MV-4-11 (cell line): ENCODE measurements around the gene CAPZA1.

Experiments used
- DNase-seq: peaks from one replicate; lab custom pipeline; 2025; lab: John Stamatoyannopoulos, UW

Gene CAPZA1

DNA sequence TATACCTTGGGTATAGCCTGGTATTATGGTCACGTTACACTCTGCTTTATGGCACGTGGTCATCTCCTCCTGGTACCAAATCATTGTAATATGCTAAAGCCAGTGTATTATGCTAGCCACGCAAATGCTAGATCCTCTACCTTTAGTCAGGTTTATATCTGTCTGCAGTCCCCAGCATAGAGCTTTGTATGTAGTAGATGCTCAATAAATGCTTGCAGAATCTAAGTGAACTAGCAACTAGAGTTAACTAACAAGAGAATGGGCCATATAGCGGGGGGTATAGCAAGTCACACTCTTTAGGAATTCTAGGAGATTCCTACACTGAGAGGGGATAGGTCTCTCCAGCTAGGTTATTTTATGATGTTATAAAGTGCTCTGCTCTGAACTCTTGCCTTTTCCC is 57.9 kb downstream of the CAPZA1 start:
- no peak for DNase-seq

DNA sequence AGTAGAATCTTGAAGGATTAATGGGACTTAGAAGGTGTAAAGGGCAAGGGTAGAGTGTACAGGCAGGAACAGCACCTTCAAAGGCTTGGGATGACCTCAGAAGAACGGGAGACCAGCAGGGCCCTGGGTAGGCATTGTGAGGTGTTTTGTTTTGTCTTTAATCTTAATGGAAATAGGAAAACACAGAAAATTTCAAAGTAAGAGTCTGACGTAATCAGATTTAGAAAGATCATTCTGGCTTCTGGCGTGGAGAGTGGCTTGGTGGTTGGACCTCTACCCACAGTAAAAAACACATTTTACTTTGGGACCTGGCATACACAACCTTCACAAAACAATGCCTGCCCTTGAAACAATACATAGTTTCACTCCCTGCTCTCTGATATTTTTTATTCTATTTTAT is 59.0 kb downstream of the CAPZA1 start:
- DNase-seq = no peak

DNA sequence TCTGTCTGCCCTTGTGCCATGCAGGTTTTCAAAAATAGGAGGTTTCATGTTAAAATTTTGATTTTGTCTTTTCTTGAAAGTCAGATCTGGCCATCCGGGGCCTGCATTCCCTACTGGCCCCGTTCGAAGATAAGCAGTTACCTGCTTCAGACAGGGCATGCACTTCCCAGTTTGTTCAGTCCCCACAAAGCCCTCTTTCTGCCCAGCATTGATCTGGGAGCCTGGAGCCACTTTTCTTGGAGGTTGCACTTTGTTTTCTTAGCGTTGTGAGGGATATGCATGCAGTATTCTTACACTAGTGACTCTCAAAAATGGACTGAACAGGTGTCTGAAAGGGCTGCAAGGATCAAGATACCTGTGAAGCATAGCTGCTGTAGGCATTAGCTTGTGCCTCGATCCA is 66.3 kb downstream of the CAPZA1 start:
- DNase-seq = no peak

GRCh38 chr1:112686417-112686816 is 66.8 kb downstream of the CAPZA1 start:
- DNase-seq = no peak

- DNase-seq = no peak
Measured at GRCh38 chr1:112686835-112687234, 67.2 kb downstream of the CAPZA1 start.

DNA sequence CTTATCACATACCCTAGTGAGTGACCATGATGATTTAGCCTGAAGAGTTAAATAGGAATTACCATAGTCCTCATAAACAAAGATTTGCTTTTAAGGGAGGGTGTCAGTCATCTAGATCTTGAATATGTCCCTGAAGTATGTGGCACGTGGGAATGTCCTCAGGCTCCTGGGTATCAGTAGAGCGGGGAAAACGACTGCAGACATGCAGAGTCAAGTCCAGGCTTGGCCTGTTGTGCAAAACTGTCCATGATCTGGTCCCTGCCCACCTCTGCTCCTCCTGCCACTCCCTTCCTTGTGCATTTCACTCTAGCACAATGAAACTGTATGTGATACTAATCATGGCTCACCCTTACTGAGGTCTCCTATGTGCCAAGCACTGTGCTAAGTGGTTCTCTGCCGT is 67.7 kb downstream of the CAPZA1 start:
- DNase-seq = no peak

DNA sequence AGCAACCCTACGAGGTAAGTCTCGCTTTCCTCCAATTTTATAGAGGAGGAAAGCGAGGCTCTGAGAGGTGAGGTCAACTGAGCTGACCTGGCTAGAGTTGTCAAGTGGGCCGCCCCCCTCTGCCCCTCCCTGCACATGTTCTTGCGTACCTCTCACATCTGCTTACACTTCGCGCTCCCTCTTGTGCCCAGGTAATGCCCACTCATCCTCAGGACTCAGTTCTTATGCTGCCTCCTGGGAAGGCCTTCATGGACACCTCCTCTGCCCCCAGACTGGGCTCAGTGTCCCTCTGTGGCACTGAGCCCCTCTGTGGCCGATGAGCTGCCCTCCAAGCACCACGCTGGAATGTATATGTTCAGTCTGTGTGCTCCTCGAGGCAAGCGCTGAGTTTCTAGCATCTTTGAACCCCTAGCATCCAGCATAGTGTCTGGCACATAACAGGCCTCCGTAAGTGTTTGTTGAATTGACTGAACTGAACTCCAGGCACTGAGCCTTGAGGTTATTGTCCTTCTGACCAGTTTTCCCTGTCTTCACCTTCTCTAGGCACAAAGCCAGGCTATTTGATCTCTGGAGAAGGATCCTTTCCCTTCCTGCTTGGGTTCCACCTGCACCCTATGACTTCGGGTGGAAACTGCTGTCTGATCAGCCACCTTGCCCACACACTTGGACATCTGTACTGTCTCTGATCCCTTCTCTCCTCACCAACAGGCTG is 68.3 kb downstream of the CAPZA1 start:
- no peak for DNase-seq

- no peak for DNase-seq
Measured at GRCh38 chr1:112688781-112689193, 69.2 kb downstream of the CAPZA1 start.

GRCh38 chr1:112689196-112689841 is 69.7 kb downstream of the CAPZA1 start:
- DNase-seq = no peak

DNA sequence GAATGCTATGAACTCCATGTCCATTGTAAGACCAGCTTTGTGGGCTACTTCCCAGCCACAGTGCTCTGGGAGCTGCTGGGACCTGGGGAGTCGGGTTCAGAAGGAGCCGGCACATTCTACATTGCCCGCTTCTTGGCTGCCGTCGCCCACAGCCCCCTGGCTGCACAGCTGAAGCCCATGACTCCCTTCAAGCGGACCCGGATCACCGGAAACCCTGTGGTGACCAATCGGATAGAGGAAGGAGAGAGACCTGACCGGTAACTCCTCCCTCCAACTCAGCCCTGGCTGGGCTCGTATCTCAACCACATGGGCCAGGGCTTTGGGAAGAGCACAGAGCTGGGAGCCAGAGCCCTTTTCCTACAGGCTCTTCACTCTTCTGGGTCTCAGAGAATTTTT is 70.2 kb downstream of the CAPZA1 start:
- no peak for DNase-seq

- DNase-seq = no peak
Measured at GRCh38 chr1:112692681-112693080, 73.0 kb downstream of the CAPZA1 start.

DNA sequence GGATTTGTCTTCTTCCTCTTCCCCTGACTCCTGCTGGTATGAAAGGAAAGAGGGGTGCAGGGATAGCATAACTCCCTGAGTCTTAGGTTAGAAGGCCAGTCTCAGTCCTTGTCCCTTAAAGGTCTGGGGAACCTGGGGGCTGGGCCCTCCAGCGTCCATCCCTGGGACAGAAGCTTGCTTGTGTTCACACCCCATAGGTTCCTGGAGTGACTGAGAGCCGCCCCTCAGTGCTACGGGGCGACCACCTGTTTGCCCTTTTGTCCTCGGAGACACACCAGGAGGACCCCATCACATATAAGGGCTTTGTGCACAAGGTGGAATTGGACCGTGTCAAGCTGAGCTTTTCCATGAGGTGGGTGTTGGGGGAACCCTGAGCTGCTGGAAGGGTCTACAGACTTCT is 74.2 kb downstream of the CAPZA1 start:
- DNase-seq = no peak

DNA sequence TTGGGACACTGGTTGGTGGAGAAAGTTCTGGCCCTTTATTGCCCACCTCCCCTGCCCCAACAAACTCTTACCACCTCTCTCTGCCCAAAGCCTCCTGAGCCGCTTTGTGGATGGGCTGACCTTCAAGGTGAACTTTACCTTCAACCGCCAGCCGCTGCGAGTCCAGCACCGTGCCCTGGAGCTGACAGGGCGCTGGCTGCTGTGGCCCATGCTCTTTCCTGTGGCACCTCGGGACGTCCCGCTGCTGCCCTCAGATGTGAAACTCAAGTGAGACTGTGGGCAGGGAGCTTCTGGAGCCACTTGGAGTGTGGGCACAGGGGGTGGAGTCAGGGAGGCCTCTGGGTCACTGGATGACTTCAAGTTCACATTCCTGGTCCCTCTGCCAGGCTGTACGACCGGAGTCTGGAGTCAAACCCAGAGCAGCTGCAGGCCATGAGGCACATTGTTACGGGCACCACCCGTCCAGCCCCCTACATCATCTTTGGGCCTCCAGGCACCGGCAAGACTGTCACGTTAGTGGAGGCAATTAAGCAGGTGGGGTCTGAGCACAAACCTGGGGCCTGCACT is 74.8 kb downstream of the CAPZA1 start:
- DNase-seq = no peak

DNA sequence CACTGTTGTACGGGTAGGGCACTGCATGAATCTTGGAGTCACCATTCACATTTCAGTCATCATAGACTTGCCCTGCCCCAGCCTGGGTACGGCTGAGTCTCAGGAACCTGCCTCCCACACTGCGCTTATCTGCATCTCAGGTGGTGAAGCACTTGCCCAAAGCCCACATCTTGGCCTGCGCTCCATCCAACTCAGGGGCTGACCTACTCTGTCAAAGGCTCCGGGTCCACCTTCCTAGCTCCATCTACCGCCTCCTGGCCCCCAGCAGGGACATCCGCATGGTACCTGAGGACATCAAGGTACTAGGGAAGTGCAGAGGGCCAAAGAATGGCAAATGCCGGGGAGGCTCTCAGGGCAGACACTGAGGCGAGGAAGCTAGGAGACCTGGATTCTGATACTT is 75.6 kb downstream of the CAPZA1 start:
- no peak for DNase-seq

GRCh38 chr1:112696578-112697314 is 77.1 kb downstream of the CAPZA1 start:
- no peak for DNase-seq

DNA sequence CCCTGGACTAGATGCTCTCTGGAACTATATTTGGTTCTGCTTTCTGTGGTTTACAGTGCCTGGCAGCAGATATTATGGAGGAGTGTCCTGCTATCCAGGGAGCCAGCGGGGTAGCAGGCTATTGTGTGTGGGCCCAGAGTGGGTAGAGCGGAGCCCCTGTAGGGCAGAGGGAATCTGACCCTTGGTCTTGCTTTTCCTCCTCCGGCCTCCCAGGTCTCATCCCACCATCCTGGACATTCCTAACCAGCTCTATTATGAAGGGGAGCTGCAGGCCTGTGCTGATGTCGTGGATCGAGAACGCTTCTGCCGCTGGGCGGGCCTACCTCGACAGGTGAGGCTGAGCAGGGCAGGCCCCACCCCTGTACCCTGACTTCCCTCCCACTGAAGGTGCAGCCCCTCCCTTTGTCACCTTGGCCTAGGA is 78.2 kb downstream of the CAPZA1 start:
- DNase-seq = peak; percentile 34

DNA sequence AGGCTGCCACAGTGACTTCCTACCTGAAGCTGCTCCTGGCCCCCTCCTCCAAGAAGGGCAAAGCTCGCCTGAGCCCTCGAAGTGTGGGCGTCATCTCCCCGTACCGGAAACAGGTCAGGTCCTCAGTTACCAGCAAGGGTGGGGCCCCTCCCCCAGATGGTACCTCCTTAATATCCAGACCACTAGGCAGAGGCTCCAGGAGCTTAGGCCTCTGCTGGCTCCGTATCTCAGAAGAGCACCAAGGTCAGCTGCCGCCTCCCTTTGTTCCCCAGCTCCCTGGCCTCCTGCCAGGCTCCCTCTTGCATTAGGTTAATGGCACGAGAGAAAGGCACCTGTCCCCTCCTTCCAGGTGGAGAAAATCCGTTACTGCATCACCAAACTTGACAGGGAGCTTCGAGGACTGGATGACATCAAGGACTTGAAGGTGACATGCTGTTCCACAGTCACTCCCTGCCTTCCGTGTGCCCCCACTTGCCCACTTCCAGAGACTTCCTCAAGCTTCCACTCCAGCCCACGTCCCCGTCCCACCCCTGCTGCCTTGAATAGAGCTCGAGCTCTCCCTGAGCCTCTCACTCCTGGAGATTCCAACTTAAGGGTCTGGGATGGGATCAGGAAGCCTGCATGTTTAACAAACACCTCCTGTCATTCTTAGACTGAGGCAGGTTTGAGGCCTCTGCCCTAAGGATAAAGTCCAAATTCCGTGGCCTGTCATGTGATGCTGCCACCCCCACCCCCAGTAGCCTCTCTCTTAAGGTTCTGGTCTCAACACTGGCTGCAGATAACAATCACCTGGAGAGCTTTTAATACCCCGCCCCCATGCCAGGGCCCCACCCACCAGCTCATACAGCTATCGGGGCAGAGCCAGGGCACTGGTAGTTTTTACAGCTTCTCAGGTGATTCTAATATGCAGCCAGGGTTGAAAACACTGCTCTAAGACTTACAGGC is 79.0 kb downstream of the CAPZA1 start:
- no peak for DNase-seq

DNA sequence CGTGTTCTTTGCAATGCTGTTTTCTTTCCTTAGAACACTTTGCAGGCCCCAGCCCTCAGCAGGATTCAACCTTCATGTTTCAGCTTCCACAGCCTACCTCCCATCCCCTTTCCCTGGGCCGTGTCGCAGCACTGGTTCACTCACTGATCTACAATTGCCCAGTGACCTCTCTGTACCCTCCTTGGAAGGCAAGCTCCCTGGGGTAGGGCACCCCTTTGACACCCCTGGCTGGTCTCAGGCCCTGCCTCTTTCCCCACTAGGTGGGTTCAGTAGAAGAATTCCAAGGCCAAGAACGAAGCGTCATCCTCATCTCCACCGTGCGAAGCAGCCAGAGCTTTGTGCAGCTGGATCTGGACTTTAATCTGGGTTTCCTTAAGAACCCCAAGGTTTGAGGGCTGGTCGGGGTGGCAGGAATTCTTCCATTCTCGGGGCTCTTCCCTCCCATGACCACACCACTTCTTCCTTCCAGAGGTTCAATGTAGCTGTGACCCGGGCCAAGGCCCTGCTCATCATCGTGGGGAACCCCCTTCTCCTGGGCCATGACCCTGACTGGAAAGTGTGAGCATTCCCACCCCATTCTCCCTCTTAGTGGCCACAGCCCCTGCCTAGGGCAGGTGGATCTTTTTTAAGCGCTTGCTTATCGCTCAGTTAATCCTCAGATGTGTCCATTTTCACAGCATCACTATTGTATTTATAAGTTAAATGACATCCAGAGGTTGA is 80.0 kb downstream of the CAPZA1 start:
- DNase-seq = no peak

DNA sequence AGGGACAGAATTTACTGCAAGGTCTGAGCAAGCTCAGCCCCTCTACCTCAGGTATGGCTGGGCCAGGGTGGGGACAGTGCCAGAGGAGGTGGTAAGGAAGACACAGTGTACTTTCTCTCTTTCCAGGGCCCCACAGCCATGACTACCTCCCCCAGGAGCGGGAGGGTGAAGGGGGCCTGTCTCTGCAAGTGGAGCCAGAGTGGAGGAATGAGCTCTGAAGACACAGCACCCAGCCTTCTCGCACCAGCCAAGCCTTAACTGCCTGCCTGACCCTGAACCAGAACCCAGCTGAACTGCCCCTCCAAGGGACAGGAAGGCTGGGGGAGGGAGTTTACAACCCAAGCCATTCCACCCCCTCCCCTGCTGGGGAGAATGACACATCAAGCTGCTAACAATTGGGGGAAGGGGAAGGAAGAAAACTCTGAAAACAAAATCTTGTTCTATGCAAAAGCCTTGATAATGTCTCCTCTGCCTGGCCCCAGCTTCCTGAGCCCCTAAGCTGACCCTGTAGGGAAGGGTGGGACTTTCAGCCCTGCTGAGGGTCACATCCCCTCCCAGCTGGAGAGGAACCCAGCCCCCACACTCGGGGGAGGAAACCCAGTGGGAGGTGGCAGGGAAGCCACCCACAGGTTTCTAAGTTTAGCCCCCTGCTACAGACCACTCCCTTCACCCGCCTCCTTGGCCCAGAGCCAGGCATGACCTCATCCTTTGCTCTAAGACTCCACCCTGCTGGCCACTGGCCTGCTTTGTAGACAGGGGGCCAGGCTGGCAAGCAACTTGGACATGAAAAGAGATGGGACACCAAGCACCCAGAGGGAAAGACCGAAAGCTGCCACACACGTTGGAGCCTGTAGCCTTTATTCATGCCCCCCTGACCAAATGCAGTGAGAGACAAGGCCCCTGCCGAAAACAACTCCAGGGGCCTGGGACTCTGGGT is 80.9 kb downstream of the CAPZA1 start:
- DNase-seq = peak; percentile 93
